Measurements from ENCODE around the gene EPB41L2.
"Not testable (repeated sequence)": the region's sequence is repeated elsewhere in the genome, so short reads cannot be mapped to it uniquely, and the experiment has no call there.

Gene EPB41L2

DNA sequence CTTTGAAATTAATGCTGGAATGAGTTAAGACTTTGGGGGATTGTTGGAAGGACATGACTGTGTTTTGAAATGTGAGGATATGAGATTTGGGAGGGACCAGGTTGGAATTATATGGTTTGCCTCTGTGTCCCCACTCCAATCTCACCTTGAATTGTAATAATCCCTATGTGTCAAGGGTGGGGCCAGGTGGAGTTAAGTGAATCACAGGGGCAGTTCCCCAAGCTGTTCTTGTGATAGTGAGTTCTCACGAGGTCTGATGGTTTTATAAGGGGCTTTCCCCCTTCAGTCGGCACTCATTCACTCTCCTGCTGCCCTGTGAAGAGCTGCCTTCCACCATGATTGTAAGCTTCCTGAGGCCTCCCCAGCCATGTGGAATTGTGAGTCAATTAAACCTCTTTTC is 54.1 kb downstream of the EPB41L2 start:
- not testable (repeated sequence) for H3K4me3 ChIP-seq, H3K27ac ChIP-seq

DNA sequence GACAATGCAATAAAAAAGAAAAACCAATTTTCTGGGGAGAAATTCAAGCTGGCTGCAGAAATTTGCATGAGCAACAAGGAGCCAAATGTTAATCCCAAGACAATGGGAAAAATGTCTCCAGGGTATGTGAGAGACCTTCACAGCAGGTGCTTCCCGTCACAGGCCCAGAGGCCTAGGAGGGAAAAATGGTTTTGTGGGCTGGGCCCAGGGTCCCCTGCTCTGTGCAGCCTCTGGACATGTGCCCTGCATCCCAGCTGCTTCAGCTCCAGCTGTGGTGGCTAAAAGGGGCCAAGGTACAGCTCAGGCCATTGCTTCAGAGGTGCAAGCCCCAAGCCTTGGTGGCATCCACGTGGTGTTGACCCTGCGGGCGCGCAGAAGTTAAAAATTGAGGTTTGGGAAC is 55.1 kb downstream of the EPB41L2 start:
- not testable (repeated sequence) for H3K4me3 ChIP-seq, H3K27ac ChIP-seq

DNA sequence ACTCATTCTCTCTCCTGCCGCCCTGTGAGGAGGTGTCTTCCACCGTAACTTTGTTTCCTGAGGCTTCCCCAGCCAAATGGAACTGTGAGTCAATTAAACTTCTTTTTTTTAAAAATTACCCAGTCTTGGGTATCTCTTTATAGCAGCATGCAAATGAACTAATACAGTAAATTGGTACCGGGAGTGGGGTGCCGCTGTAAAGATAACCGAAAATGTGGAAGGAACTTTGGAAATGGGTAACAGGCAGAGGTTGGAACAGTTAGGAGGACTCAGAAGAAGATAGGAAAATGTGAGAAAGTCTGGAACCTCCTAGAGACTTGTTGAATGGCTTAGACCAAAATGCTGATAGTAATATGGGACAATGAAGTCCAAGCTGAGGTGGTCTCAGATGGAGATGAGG is 55.8 kb downstream of the EPB41L2 start:
- Histone ChIP-seq H3K27ac (no peak overlapping the region), H3K4me3 (no peak overlapping the region)

DNA sequence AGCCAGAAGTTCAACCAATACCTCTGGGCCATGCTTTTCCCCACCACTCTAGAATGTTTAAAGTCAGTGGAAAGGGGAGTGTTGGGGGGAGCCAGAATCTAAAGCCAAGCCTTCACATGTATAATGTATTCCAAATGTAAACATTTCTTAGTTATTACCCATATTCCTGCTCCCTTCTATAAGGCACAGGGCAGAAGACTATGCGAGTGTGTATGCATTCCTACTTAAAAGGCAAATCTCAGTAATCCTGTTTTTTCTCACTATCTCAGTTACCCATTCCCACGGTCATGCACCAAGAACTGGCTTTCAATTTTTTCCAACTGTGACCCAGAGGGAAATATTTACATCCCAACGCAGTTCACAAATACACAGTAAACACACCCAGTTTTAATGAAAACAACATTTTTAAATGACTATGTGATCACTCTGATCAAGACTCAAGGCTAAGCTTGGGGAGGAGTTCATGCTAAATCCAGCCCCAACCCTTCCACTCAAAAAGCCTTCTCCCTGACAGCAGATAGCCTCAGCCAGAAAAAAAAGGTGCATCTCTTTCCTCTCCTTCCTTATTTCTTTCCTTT is 57.5 kb downstream of the EPB41L2 start:
- Histone ChIP-seq H3K4me3 (no peak overlapping the region), H3K27ac (no peak overlapping the region)

DNA sequence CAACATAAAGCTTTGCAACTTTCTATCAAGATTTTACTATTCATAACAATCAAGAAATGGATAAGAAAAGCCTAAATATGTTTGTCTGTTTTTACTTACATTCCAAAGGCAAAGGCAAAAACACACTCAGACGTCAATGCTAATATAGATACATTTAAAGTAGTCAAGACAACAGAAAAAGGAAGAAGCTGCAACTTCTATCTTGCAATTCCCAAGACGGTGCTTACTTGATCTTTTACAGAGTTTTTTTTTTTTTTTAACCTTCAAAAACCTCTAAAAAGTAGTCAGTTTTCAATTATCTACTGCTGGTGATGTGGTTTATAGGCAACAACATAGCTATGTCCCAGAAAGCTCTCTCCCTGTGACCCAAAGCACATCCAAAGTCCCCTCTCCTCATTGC is 58.1 kb downstream of the EPB41L2 start:
- no peak overlapping the region for H3K27ac ChIP-seq
- no peak overlapping the region for H3K4me3 ChIP-seq

DNA sequence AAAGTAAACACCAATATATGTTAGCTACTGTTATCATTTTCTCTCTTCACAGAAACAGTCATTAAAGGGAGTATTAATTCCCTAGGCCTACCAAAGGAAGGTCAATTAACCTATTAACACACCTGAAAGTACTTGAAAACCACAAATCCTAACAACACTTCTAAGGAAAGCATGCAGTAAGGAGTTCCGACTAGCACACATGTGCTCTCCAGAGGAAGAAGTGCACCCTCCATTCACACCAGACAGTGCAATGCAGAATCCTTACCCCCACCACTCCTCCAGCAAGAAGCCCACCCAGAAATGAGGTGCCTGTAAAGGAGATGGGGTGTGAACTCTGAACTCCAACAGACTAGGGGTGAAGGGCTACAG is 58.7 kb downstream of the EPB41L2 start:
- H3K4me3 ChIP-seq: no peak overlapping the region
- peak overlapping the region in 1 of 21 experiments; percentile 4 for H3K27ac ChIP-seq

DNA sequence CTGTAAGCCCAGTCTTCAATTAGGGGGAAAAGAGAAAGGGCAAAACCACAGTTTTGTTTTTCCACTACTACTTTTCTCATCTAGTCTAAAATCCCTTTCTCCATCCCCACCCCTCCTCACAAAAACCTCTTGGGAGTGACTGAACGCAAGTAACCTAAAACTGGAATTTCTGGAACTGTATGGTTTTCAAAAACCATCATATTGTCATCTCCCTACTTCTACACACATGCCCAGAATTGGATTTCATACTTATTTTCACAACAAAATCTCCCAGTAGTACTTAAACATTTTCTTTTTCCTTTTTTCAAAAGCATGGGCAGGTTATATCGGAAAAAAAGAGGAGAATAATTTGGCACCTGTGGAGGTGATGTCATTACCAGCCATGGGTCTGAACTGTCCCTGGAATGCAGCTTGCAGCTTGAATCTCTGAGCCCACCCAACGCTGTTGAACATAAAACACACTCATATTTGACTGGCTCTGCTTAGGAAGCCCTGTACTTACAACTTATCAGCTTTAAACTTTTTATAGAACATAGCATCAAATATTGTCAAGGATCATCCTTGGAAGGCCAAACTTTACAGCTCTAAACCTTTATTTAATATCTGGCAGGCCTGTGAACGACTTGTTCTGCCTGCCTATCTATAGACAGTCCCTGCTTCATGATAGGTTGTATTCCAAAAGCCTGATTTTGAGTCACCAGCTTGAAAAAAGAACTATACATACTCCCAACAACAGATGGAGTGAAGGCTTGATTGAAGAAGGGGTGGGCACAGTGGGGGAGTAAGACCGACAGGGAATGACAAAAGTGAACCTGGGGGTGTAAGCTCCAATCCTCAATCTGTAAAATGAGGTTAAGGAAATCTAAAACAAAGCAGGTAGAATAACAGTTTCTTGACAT is 59.3 kb downstream of the EPB41L2 start:
- H3K27ac ChIP-seq: peak overlapping the region in 2 of 21 experiments; percentile 4
- H3K4me3 ChIP-seq: no peak overlapping the region

DNA sequence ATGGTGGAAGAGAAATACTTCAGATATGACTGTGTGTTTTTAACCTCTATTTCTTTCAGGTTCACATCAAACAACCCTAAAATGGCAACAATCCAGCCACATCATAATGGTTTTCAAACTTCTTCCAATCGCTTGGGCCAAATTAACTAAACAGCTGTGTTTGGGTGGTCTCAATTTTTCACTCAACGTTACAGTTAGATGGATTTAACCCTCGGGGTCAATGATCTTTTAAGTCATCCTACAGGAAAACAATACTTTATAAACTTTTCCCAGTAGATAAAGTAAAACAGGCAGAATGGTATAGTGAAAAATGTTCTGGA is 60.4 kb downstream of the EPB41L2 start:
- no peak overlapping the region for H3K27ac ChIP-seq
- no peak overlapping the region for H3K4me3 ChIP-seq

DNA sequence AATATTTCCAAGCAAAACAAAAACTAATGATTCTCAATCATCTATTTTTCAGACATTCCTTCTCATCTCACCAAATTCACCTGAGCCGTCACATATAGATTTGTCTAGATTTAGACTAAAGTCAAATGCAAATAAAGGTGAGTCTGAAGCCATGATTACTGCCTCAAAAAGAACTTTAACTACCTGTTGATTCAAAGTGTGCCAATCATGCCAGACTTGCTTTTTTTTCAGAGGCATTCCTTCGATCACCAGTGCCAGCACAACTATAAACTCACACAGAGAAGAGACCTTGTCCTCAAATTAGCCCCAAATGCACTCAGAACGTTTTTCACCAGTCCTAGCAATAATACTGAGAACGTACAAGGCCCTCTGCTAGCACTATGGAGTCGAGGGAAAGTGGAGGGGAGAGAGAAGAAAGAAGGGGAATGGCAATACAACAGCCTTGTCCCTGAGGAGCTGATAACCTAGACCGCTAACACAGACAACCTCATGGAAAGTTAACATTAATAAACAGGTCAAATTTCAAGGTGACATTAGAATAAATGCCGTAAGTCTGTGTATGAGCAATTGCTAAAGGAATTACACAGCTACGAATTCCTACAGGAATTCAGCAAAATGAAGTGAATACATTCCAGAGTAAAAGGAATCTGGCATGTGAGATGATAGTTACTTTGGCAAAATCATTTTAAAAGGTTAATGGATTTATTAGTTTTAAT is 60.9 kb downstream of the EPB41L2 start:
- Histone ChIP-seq H3K4me3 (no peak overlapping the region), H3K27ac (no peak overlapping the region)

DNA sequence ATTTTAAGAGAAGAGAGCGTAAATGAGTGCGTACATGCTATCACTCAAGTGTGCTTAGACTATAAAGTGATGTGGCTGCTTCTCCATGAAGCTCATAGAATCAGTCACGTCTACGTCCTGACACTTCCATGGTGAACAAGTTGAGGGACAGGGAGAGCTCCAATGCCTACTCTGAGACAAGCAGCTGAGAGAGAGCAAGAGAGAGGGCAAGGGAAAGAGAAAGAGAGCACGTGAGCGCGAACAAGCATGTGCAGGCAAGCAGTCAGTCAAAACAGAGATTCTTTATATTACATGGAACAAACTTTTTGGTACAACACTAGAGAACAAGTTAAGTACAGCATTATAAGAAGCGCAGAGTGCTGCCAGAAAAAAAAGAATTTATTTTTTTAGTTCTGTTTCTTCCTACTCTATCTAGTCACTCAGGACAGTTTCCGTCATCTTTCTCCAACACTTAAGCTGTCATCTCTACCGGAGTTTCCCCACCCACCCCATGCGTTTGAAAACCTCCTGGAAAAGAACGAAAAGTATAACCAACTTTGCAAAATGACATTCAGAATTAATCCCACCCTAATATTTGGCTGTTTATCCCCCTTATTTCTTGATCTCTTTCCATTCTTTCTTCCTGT is 61.8 kb downstream of the EPB41L2 start:
- Histone ChIP-seq H3K27ac (peak overlapping the region in 1 of 21 experiments; percentile 56), H3K4me3 (peak overlapping the region in 1 of 7 experiments; percentile 29)

DNA sequence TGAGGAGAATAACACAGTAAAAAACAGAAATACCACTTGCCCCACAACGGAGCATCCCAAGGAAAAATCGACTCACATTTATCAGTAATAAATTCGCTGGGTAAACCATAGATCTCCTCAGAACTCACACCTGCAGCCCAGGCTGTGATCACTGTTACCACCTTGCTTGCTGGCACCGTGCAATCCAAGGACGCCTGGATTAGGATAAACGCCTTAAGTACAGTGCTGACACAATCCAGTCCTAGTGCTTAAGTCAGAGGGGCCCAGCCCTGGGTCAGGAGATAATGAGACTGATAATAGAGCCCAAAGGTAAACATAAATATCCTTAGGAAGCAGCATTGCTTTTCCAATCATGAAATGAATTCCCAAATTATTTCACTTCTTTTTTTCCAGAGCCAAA is 62.5 kb downstream of the EPB41L2 start:
- Histone ChIP-seq H3K4me3 (no peak overlapping the region), H3K27ac (no peak overlapping the region)

DNA sequence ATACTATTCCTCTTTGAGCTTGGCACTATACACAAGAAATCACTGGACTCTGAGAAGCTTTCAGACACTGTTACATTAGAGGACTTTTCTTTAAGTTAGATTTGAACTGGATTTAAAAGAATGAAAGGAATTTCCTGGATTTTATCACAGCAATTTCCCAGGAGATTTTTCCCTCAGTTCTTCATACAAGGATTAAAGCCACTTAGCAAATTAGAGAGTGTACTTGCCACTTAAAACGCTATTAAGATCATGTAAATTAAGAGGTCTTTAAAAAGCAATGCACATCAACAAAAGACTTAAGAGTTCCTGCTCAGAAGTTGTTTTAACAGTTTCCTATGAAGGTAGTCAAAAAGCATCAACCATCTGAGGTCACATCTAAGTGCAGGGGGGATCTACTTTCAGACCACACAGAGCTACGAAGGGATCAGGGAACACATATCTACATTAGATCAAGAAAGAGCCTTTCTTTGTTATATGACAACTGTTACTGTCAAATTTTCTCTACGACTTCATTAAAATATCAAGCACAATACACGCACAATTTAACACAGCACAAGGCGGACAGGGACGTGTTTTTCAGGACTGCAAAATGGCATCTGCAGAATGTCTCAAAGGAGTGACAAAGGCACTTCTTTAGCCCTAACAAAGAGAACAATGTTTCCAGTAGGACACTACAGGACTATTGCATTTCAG is 65.8 kb downstream of the EPB41L2 start:
- Histone ChIP-seq H3K4me3 (no peak overlapping the region), H3K27ac (no peak overlapping the region)

DNA sequence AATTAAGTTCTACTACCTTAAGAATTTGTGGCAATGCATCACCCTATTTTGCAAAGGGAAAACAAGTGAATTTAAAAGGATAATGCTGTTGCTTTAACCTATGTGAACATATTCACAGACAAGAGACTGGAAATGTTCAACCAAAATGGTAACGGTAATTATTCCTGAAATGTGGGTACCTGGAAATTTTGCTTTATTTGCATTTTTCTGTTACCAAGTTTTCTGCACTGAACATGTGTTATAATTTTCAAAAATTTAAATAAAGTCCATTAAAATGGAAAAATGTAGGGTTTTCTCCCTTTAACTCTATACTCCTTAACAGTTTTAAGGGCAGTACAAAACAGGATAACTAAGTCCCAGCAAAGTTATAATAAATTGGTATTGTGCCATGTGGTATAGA is 66.4 kb downstream of the EPB41L2 start:
- no peak overlapping the region for H3K4me3 ChIP-seq
- H3K27ac ChIP-seq: no peak overlapping the region

DNA sequence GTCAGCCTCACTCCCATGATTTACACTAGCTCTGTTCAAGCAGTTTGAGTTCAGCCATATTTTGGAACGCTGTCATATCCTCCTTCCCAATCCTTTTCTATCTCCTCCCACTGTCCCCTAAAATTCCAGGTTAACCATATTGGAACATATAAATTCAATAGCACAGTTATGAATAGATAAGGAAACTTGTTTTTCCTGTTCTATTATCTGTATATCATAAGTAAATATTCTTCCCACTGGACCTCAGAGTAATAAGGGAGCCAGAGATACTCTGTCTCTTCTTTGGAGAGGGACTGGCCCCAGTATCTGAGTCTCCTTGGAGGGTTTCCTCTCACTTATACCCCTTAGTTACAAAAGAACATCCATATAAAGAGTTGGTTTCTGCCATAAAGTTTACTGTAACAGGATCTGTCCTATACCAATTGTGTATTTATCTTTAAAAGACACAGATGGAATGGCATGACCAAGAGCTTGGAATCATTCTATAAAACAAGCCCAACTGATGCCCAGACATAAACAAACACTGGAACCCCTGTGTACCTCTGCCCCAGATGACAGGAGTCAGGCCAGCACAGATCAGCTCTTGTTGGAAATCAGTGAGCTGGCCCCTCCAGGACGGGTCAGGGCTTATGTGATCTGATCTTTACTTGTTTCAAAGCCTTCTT is 67.1 kb downstream of the EPB41L2 start:
- H3K27ac ChIP-seq: no peak overlapping the region
- H3K4me3 ChIP-seq: no peak overlapping the region

DNA sequence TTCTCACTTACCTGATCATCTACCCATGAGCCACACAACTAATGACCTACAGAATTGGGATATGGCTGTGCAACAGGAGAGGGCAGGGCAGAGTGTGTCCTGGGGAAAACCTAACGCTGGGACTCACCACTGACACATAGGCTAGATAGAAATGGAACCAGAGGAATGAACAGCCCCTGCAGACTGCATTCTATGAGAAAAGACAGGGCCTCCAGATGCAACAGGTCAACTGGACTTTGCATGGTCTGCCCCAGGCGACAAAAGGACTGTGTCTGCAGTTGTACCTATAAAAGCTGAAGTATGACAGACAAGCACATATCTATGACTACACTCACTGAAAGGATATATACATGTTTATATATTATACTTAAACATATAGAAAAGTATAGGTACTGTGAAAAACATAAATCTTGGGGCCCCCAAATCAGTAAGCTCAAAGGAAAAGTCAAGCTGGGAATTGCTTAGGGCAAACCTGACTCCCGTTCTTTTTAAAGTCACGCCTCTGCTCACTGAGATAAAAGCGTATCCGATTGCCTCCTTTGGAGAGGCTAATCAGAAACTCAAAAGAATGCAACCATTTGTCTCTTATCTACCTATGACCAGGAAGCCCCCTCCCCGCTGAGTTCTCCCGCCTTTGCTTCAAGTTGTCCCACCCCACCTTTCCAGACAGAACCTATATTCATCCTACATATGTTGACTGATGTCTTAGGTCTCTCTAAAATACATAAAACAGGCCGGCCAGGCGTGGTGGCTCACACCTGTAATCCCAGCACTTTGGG is 68.5 kb downstream of the EPB41L2 start:
- Histone ChIP-seq H3K4me3 (no peak overlapping the region), H3K27ac (no peak overlapping the region)

DNA sequence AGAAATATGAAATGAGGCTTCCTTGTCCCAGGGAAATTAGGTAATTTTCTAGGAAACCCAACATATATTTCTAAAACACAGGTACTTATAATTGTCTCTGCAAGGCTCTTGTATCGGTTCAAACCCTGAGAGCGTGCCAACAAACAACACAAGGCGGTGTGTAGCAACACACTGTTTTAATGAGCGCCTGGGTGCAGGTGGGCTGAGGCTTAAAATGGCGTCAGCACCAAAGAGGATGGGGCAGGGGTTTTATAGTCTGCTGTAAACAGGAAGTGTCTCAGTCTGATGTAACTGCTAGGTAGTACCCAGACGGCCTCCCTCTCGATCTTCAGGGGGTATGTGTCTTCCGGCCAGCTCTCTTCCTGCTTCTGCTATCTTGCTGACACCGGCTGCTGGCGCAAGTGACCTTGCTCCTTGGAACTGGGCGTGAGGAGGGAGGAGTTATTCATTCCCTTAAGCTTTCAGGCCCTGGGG is 69.7 kb downstream of the EPB41L2 start:
- H3K27ac ChIP-seq: no peak overlapping the region
- H3K4me3 ChIP-seq: no peak overlapping the region

DNA sequence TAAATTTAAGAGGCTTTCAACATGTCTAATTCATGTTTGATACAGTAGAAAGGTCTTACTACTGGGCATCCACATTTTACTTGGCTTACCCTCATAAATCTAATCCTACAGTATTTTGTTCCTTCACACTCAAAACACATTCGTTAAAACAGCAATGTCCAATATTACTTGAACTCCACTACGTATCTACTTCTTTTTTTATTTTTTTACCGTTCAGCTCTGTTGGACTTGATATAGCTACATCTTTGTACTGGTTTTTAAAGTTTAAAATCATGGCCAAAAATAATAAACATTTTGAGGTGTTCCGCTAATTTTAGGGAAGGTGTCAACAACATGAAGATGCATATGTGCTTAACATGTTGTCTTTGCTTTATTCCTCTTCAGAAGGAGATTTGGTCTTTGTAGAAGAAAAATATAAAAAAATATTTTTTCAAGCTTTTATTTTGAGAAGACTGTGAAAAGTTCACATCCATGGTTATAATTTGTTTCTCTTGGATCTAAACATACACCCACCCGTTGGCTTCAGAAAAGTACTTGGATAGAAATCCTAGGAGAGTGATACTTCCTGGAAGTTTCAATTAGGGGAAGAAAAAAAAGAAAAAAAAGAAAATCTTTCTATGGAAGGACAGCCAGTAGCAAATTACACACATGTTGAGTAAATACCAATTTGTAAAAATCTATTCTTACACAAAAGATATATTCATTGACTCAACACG is 71.5 kb downstream of the EPB41L2 start:
- no peak overlapping the region for H3K27ac ChIP-seq
- no peak overlapping the region for H3K4me3 ChIP-seq

DNA sequence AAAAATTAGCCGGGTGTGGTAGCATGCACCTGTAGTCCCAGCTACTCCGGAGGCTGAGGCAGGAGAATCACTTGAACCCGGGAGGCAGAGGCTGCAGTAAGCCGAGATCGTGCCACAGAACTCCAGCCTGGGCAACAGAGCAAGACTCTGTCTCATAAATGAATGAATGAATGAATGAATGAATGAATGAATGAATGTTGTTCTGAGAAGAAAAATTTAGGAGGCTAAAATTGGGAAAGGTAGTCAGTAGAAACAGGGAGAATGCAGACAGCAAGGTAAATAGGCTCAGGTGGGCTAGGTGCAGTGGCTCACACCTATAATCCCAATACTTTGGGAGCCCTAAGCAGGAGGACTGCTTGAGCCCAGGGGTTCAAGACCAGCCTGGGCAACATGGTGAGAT is 75.5 kb downstream of the EPB41L2 start:
- not testable (repeated sequence) for H3K27ac ChIP-seq, H3K4me3 ChIP-seq
